K562 (cell line): ENCODE results near the gene ALS2. TPM values are rescaled to one million over a fixed set of nuclear protein-coding genes. Genes with fewer than 3 reads are reported as not detected.

ENCODE experiments used
- ATAC-seq: fragments of 200-7000 bp; cut with Tn5 transposase; 3 replicates; pipeline ENCODE4 v1.9.1; 2020; ENCODE audit warnings: moderate library complexity
- BruUV-seq: library from RNA; stranded (reverse); fragments of 400-500 nt; replicated peaks from 2 replicates; lab custom pipeline; 2021; lab: Mats Ljungman, UMichigan
- CTCF ChIA-PET: fragments of 300-600 bp; formaldehyde crosslinking; extraction: SDS; loops from one replicate; lab custom pipeline; 2021; ENCODE audit warnings: low intra/inter-chr PET ratio; lab: Yijun Ruan, JAX
- POLR2A ChIA-PET: fragments of 300-600, 350-650 bp; sonication (Branson Sonifier 250); formaldehyde crosslinking; extraction: SDS; loops from one replicate; lab custom pipeline; 2021; ENCODE audit warnings: antibody characterized with exemption, inconsistent platforms; lab: Yijun Ruan, JAX
- DNase-seq, 4 experiments: peaks; one replicate each; pipeline versions ENCODE4 v3.0.0 to v3.0.0-alpha.2; 2011 to 2018; ENCODE audit warnings: low spot score in 3 of 4, mixed read lengths in 3 of 4; ENCODE audit errors: extremely low read depth in 1 of 4
- FAIRE-seq: peaks from 2 replicates; lab custom pipeline; 2011; peaks lifted over from hg19 to GRCh38; lab: Jason Lieb, UNC
- H2AFZ ChIP-seq: 2 replicates; pipeline ENCODE4 v1.6.0; 2011; ENCODE audit warnings: low read depth, low read length, control low read depth, inconsistent platforms
- H3K27ac ChIP-seq: fragments of 200-600 bp; 3 replicates; pipeline ENCODE4 v1.8.0; 2011; ENCODE audit warnings: low read depth, mild to moderate bottlenecking, control low read depth, inconsistent platforms, low read length, moderate library complexity, mixed read lengths; ENCODE audit errors: extremely low read depth
- H3K27me3 ChIP-seq, 2 experiments: fragments of 300-600 bp in 1 of 2; 2 replicates in 1 of 2; 3 replicates in 1 of 2; pipeline versions ENCODE4 v1.6.0 to v1.8.0; 2011; ENCODE audit warnings: inconsistent platforms in 2 of 2, low read length in 2 of 2, mild to moderate bottlenecking in 1 of 2, mixed read lengths in 1 of 2, moderate library complexity in 1 of 2; ENCODE audit not compliant: control insufficient read depth in 2 of 2, insufficient read depth in 2 of 2
- H3K36me3 ChIP-seq: fragments of 300-600 bp; 3 replicates; pipeline ENCODE4 v1.8.0; 2011; ENCODE audit warnings: mild to moderate bottlenecking, low read length, inconsistent platforms; ENCODE audit not compliant: control insufficient read depth, insufficient read depth
- H3K4me1 ChIP-seq, 2 experiments: fragments of 200-600 bp in 1 of 2; replicated peaks in 1 of 2; 2 replicates in 1 of 2; 3 replicates in 1 of 2; pipeline versions ENCODE4 v1.5.1 to v1.8.0; 2011; ENCODE audit warnings: inconsistent platforms in 2 of 2, low read length in 2 of 2, mild to moderate bottlenecking in 1 of 2, mixed read lengths in 1 of 2, moderate library complexity in 1 of 2; ENCODE audit not compliant: control insufficient read depth in 2 of 2, insufficient read depth in 2 of 2
- H3K4me2 ChIP-seq: 2 replicates; pipeline ENCODE4 v1.6.1; 2011; ENCODE audit warnings: low read length, control low read depth, inconsistent platforms, mixed read lengths; ENCODE audit not compliant: insufficient read depth
- H3K4me3 ChIP-seq: fragments of 200-600 bp; sonication (generic), shearing (Covaris generic); 2 replicates; pipeline ENCODE4 v1.5.1; 2016; ENCODE audit warnings: control low read depth, inconsistent platforms
- H3K79me2 ChIP-seq: fragments of 200-600 bp; 3 replicates; pipeline ENCODE4 v1.8.0; 2011; ENCODE audit warnings: low read length, inconsistent platforms; ENCODE audit not compliant: control insufficient read depth, insufficient read depth
- H3K9ac ChIP-seq, 2 experiments: 2 replicates each; pipeline versions ENCODE4 v1.6.0 to v1.6.1; 2011; ENCODE audit warnings: low read depth in 2 of 2, low read length in 2 of 2, control low read depth in 1 of 2, inconsistent platforms in 1 of 2, mild to moderate bottlenecking in 1 of 2, mixed read lengths in 1 of 2; ENCODE audit not compliant: insufficient read depth in 1 of 2
- H3K9me1 ChIP-seq: one replicate; pipeline ENCODE4 v1.6.0; 2011; ENCODE audit warnings: inconsistent platforms, mild to moderate bottlenecking, low read length, moderate library complexity; ENCODE audit not compliant: control insufficient read depth, insufficient read depth
- H3K9me3 ChIP-seq: replicated peaks from 2 replicates; pipeline ENCODE4 v1.5.1; 2011; ENCODE audit warnings: low read depth, low read length, inconsistent platforms; ENCODE audit not compliant: control insufficient read depth, insufficient read depth
- H4K20me1 ChIP-seq: replicated peaks from 2 replicates; pipeline ENCODE4 v1.6.1; 2011; ENCODE audit warnings: low read length, inconsistent platforms, mixed read lengths; ENCODE audit not compliant: control insufficient read depth, insufficient read depth
- CCAR2 ChIP-seq: fragments of 200-400 bp; formaldehyde crosslinking; IDR thresholded peaks from 2 replicates; pipeline ENCODE4 v1.6.1; 2017; ENCODE audit warnings: mild to moderate bottlenecking, low read depth, low read length
- CEBPG ChIP-seq, 3 experiments: fragments of 200-800 bp in 1 of 3; sonication (Bioruptor generic) in 1 of 3; sonication (generic) in 1 of 3; formaldehyde crosslinking in 1 of 3; IDR thresholded peaks in 2 of 3; conservative IDR thresholded peaks in 1 of 3; 2 replicates each; pipeline versions ENCODE4 v1.6.1 to v1.8.0; 2016 to 2022; ENCODE audit warnings: missing compliant biosample characterization in 2 of 3, missing genetic modification characterization in 2 of 3, mild to moderate bottlenecking in 1 of 3, missing genetic modification reagents in 1 of 3
- EWSR1 ChIP-seq: fragments of 450-650 bp; IDR thresholded peaks from 2 replicates; pipeline ENCODE4 v1.6.1; 2018; ENCODE audit warnings: borderline replicate concordance, mild to moderate bottlenecking, low read depth, moderate library complexity; ENCODE audit not compliant: partially characterized antibody
- GTF3C2 ChIP-seq: IDR thresholded peaks from 3 replicates; pipeline ENCODE4 v1.6.1; 2011; ENCODE audit warnings: borderline replicate concordance, mild to moderate bottlenecking, moderate library complexity; ENCODE audit not compliant: insufficient read length; ENCODE audit errors: extremely low read depth
- HDAC8 ChIP-seq: fragments of 450-650 bp; IDR thresholded peaks from 2 replicates; pipeline ENCODE4 v1.6.1; 2016; ENCODE audit warnings: mild to moderate bottlenecking, missing genetic modification characterization, moderate library complexity, missing compliant biosample characterization
- HNRNPL ChIP-seq: fragments of 200-400 bp; formaldehyde crosslinking; IDR thresholded peaks from 2 replicates; pipeline ENCODE4 v1.6.1; 2017; ENCODE audit warnings: low read depth, mild to moderate bottlenecking, low read length
- MXI1 ChIP-seq: IDR thresholded peaks from 2 replicates; pipeline ENCODE4 v1.6.1; 2011; ENCODE audit warnings: low read depth, mild to moderate bottlenecking, improper control_type of control experiment, low read length
- ZNF444 ChIP-seq: fragments of 250-450 bp; sonication (Bioruptor Pico); IDR thresholded peaks from 2 replicates; pipeline ENCODE4 v1.4.0; 2020; ENCODE audit warnings: mild to moderate bottlenecking, moderate library complexity
- ZNF512 ChIP-seq: IDR thresholded peaks from 2 replicates; pipeline ENCODE4 v1.6.1; 2016; ENCODE audit warnings: missing genetic modification characterization, missing compliant biosample characterization
- ZNF75A ChIP-seq: fragments of 450-650 bp; formaldehyde crosslinking; IDR thresholded peaks from 2 replicates; pipeline ENCODE4 v1.4.0; 2020; ENCODE audit warnings: mild to moderate bottlenecking
- WGBS: fragments of 100-300 bp; shearing (Covaris generic); methylation state at CpG from one replicate; pipeline ENCODE4 v1.1.6; 2016; ENCODE audit warnings: low coverage, mixed read lengths; ENCODE audit not compliant: insufficient coverage; ENCODE audit errors: missing lambda C conversion rate; 5-methylcytosine and 5-hydroxymethylcytosine counted together
- in situ Hi-C: fragments of 300-500 bp; cut with MboI; formaldehyde crosslinking; loops from 4 replicates; pipeline ENCODE4 v1.15.0; 2018; ENCODE audit warnings: inconsistent platforms, mixed read lengths
- intact Hi-C: fragments of 100-400 bp; cut with micrococcal nuclease; formaldehyde crosslinking; loops from 2 replicates; pipeline ENCODE4 v1.14.2; 2022
- polyA plus RNA-seq, 8 experiments: library from polyadenylated mRNA; depleted of rRNA in 4 of 8; stranded (reverse) in 5 of 8; unstranded in 3 of 8; fragments of >200 nt; fragmentation: Nextera tagmentation in 2 of 8; fragmentation: Illumina TruSeq in 1 of 8; extraction: Ambion mirVana in 2 of 8; extraction: Trizol in 1 of 8; gene quantifications; 2 replicates each; pipeline versions ENCODE4 v1.2.1 to v1.2.3, GENCODE V29; 2011 to 2014; ENCODE audit warnings: inconsistent platforms in 1 of 8, missing spikeins in 1 of 8
- total RNA-seq, 7 experiments: library from RNA; depleted of rRNA in 6 of 7; stranded (reverse); fragments of >200 nt in 6 of 7; fragmentation: Illumina TruSeq in 2 of 7; extraction: Trizol in 2 of 7; gene quantifications; 2 replicates each; pipeline versions ENCODE4 v1.2.1 to v1.2.3, GENCODE V29; 2011 to 2021; ENCODE audit warnings: low replicate concordance in 1 of 7

The ALS2 gene
- total and polyA plus RNA-seq, 9 of the 15 experiments (the other 6 are each of a cell fraction or from before 2014, with no cell fraction given): 5.2 to 17.7 (median 11.6) TPM

GRCh38 chr2:201761101-201761500 lies 19.6 kb downstream of the ALS2 start:
- WGBS: 94% methylated on average over 3 of the region's 4 CpGs
- no peak overlapping the region for H2AFZ ChIP-seq

GRCh38 chr2:201759567-201759966 lies 21.2 kb downstream of the ALS2 start:
- Histone ChIP-seq H3K4me1 (no peaks in the 10 kb centered on the region; a peak in 1 of 5 replicates), H3K36me3 (peaks cover 22% of the 10 kb centered on the region; the same call in 1 of the 3 replicates), H3K4me2 (no peak overlapping the region), H3K27me3 (no peaks in the 10 kb centered on the region), H3K4me3 (no peak overlapping the region), H4K20me1 (no peaks in the 10 kb centered on the region), H3K9me3 (no peaks in the 10 kb centered on the region), H3K9ac (no peak overlapping the region), H2AFZ (no peak overlapping the region), H3K9me1 (no peaks in the 10 kb centered on the region), H3K79me2 (no peaks in the 10 kb centered on the region), H3K27ac (no peak overlapping the region)
- in situ Hi-C loops (no loop called here), intact Hi-C loops (no loop called here)
- ChIA-PET CTCF (no interaction called here), POLR2A (interaction anchor here (0.6 to 0.7 kb wide), 2 partner anchors 79 to 90 kb away, joined by 3 to 4 read pairs; no protein-coding TSS in a partner anchor)
- no TSS peak for BruUV-seq
- FAIRE-seq (no peak), DNase-seq (no peak), ATAC-seq (no peak)
- 100% methylated on average over 1 of the region's 1 CpG for WGBS
- TF ChIP-seq MXI1 (no peak), HNRNPL (no peak), CCAR2 (no peak), ZNF444 (CRISPR knock-in tag) (no peak), GTF3C2 (no peak), EWSR1 (no peak), ZNF75A (CRISPR knock-in tag) (no peak), HDAC8 (tag) (no peak), ZNF512 (tag) (no peak)

More at GRCh38 chr2:201761101-201761500, 19.6 kb downstream of the ALS2 start:
- no peak for TF ChIP-seq CEBPG (CRISPR knock-in tag; IDR thresholded peaks at IDR 0.05)
- no peak for TF ChIP-seq CEBPG (tag; conservative IDR thresholded peaks at IDR 0.05 in 1 of 2, IDR thresholded peaks at IDR 0.05 in 1 of 2)
- no peaks in the 10 kb centered on the region for H3K9me1 ChIP-seq
- no peak overlapping the region for H3K4me2 ChIP-seq
- no peak overlapping the region for H3K27ac ChIP-seq
- H3K79me2 ChIP-seq: no peaks in the 10 kb centered on the region
- no peaks in the 10 kb centered on the region for H3K27me3 ChIP-seq
- BruUV-seq: no TSS peak
- intact Hi-C loops: no loop called here
- ChIA-PET CTCF (no interaction called here), POLR2A (no interaction called here)
- no peaks in the 10 kb centered on the region for H4K20me1 ChIP-seq
- H3K36me3 ChIP-seq: peaks cover 30% of the 10 kb centered on the region; the same call in 2 of the 3 replicates
- no peak overlapping the region for H3K4me3 ChIP-seq
- no peaks in the 10 kb centered on the region for H3K9me3 ChIP-seq
- H3K4me1 ChIP-seq: no peaks in the 10 kb centered on the region; a peak in 1 of 5 replicates
- in situ Hi-C loops: no loop called here
- no peak for FAIRE-seq
- H3K9ac ChIP-seq: no peak overlapping the region
- no peak for ATAC-seq
- DNase-seq: no peak
